DND-41 (cell line): ENCODE measurements around the gene SLC2A11.

Experiments
- ATAC-seq: fragments of 200-7000 bp; cut with Tn5 transposase; 3 replicates; pipeline ENCODE4 v1.9.1; 2021; ENCODE audit warnings: low read depth; ENCODE audit not compliant: insufficient read depth
- DNase-seq: peaks from one replicate; pipeline ENCODE4 v3.0.0-alpha.2; 2020
- H2AFZ ChIP-seq: 2 replicates; pipeline ENCODE4 v1.6.0; 2012; ENCODE audit warnings: low read depth, low read length
- H3K27ac ChIP-seq: 2 replicates; pipeline ENCODE4 v1.5.1; 2012; ENCODE audit warnings: low read length, inconsistent platforms
- H3K27me3 ChIP-seq: fragments of 200-600 bp; sonication (generic); 2 replicates; pipeline ENCODE4 v1.6.0; 2012; ENCODE audit warnings: low read length, mild to moderate bottlenecking, inconsistent platforms; ENCODE audit not compliant: insufficient read depth, poor library complexity
- H3K36me3 ChIP-seq: 2 replicates; pipeline ENCODE4 v1.5.1; 2012; ENCODE audit warnings: low read length, inconsistent platforms; ENCODE audit not compliant: insufficient read depth
- H3K4me1 ChIP-seq: 2 replicates; pipeline ENCODE4 v1.5.1; 2012; ENCODE audit warnings: mild to moderate bottlenecking, low read length; ENCODE audit not compliant: insufficient read depth
- H3K4me2 ChIP-seq: 2 replicates; pipeline ENCODE4 v1.6.0; 2012; ENCODE audit warnings: mild to moderate bottlenecking, moderate library complexity, low read length, inconsistent platforms; ENCODE audit not compliant: insufficient read depth
- H3K4me3 ChIP-seq, 2 experiments: fragments of 200-600 bp in 1 of 2; shearing (Covaris generic) in 1 of 2; 2 replicates each; pipeline ENCODE4 v1.5.1; 2012 to 2016; ENCODE audit warnings: inconsistent platforms in 2 of 2, low read length in 2 of 2, mild to moderate bottlenecking in 2 of 2, low read depth in 1 of 2, moderate library complexity in 1 of 2
- H3K79me2 ChIP-seq: 2 replicates; pipeline ENCODE4 v1.6.0; 2012; ENCODE audit warnings: low read length, inconsistent platforms; ENCODE audit not compliant: insufficient read depth
- H3K9ac ChIP-seq: 2 replicates; pipeline ENCODE4 v1.6.0; 2012; ENCODE audit warnings: low read depth, mild to moderate bottlenecking, inconsistent platforms, low read length, moderate library complexity
- H3K9me3 ChIP-seq: 2 replicates; pipeline ENCODE4 v1.5.1; 2012; ENCODE audit warnings: low read length, moderate library complexity, mild to moderate bottlenecking, inconsistent platforms; ENCODE audit not compliant: insufficient read depth, severe bottlenecking
- H4K20me1 ChIP-seq: 2 replicates; pipeline ENCODE4 v1.6.0; 2012; ENCODE audit warnings: low read length; ENCODE audit not compliant: insufficient read depth
- EZH2 ChIP-seq: IDR thresholded peaks from 3 replicates; pipeline ENCODE4 v1.6.1; 2012; ENCODE audit warnings: borderline replicate concordance, low read depth, mild to moderate bottlenecking, moderate library complexity, low read length, inconsistent platforms; ENCODE audit not compliant: severe bottlenecking
- TF ChIP-seq, protein P1 (sequence below): IDR thresholded peaks from 2 replicates; pipeline ENCODE4 v1.5.1; 2012; ENCODE audit warnings: borderline replicate concordance, low read length, moderate library complexity, mild to moderate bottlenecking; ENCODE audit not compliant: poor library complexity, severe bottlenecking; ENCODE audit errors: extremely low read depth

Gene SLC2A11, protein sequence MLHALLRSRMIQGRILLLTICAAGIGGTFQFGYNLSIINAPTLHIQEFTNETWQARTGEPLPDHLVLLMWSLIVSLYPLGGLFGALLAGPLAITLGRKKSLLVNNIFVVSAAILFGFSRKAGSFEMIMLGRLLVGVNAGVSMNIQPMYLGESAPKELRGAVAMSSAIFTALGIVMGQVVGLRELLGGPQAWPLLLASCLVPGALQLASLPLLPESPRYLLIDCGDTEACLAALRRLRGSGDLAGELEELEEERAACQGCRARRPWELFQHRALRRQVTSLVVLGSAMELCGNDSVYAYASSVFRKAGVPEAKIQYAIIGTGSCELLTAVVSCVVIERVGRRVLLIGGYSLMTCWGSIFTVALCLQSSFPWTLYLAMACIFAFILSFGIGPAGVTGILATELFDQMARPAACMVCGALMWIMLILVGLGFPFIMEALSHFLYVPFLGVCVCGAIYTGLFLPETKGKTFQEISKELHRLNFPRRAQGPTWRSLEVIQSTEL

DNA sequence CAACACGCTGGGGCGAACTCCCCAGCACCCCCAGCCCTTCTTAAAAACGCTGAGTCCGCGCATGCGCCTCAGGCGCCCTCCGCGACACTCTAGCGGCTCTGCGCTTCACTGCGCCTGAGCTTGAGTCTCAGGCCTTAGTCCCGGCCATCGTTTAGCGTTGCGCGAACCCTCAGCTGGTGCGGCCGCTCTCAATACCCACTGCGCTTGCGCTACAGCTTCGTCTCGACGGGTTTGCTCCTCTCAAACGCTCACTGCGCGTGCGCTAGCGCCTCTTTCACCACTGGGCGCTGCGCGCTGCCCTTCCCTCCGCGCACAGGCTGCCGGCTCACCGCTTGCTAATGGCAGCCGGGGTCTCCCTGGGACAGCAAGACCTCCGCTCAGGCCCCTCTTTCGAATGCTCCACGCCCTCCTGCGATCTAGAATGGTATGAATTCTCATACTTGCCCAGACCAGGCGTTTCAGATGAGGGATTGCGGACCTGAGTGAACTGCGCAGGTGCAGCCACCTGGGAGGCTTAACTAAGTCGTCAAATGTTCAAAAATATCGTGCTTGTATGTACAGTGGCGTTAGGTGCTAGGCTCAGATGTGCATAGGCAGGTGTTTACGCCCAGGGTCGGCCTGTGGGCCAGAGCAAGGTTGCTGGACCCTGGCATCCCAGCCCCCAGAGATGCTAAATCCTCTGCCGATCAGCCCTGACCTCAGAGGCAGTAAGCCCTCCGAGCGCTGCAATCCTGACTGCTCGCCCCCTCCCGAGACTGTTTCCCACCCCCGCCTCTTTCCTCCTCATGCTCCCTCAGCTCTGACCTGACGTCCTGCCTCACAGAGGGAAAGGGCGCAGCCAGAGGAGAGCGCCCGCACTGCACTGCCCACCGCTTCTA, at the start of gene SLC2A11:
SLC2A11 (plus strand) TSS at position 270 of the 878 bp plus-strand sequence; CDS start at position 395, 125 bp downstream.
- ATAC-seq, result peak; percentile 94
- H3K27ac ChIP-seq, result peak within 1 kb of the TSS; percentile 80
- H4K20me1 ChIP-seq, result no peaks in the 10 kb centered on the region
- no peak for TF ChIP-seq EZH2
- TF ChIP-seq, protein P1, sequence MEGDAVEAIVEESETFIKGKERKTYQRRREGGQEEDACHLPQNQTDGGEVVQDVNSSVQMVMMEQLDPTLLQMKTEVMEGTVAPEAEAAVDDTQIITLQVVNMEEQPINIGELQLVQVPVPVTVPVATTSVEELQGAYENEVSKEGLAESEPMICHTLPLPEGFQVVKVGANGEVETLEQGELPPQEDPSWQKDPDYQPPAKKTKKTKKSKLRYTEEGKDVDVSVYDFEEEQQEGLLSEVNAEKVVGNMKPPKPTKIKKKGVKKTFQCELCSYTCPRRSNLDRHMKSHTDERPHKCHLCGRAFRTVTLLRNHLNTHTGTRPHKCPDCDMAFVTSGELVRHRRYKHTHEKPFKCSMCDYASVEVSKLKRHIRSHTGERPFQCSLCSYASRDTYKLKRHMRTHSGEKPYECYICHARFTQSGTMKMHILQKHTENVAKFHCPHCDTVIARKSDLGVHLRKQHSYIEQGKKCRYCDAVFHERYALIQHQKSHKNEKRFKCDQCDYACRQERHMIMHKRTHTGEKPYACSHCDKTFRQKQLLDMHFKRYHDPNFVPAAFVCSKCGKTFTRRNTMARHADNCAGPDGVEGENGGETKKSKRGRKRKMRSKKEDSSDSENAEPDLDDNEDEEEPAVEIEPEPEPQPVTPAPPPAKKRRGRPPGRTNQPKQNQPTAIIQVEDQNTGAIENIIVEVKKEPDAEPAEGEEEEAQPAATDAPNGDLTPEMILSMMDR, result peak; percentile 41
- H3K4me2 ChIP-seq, result peak within 1 kb of the TSS; percentile 91
- peak within 1 kb of the TSS; percentile 66 to 79 for H3K4me3 ChIP-seq
- peaks cover 24% of the 10 kb centered on the region for H3K4me1 ChIP-seq
- no peaks in the 10 kb centered on the region for H3K36me3 ChIP-seq
- H3K79me2 ChIP-seq, result no peaks in the 10 kb centered on the region
- H2AFZ ChIP-seq, result peak within 1 kb of the TSS; percentile 98
- H3K9me3 ChIP-seq, result no peaks in the 10 kb centered on the region
- H3K27me3 ChIP-seq, result no peaks in the 10 kb centered on the region
- DNase-seq, result peak; percentile 95
- H3K9ac ChIP-seq, result peak within 1 kb of the TSS; percentile 79

DNA sequence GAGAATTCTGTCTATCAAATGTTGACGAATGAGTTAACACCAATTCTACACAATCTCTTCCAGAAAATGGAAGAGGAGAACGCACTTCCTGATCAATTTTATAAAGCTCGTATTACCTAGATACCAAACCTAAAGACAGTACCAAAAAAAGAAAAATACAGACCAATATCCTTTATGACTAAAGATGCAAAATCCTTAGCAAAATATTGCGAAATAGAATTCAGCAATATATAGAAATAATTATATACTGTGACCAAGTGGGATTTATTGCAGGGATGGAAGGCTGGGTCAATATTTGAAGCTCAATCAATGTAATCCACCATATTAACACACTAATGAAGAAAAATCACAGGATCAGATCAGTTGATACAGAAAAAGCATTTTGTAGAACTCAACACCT, 45.3 kb upstream of the SLC2A11 start:
- no peak overlapping the region for H3K4me3 ChIP-seq
- H3K4me2 ChIP-seq, result no peak overlapping the region
- H2AFZ ChIP-seq, result no peak overlapping the region
- H3K27me3 ChIP-seq, result no peaks in the 10 kb centered on the region
- DNase-seq (no peak), ATAC-seq (no peak)
- no peak overlapping the region for H3K27ac ChIP-seq
- TF ChIP-seq EZH2, result no peak
- TF ChIP-seq, protein P1, result no peak
- H3K36me3 ChIP-seq, result peaks cover 64% of the 10 kb centered on the region
- H3K9ac ChIP-seq, result no peak overlapping the region
- H3K4me1 ChIP-seq, result no peaks in the 10 kb centered on the region
- no peaks in the 10 kb centered on the region for H3K9me3 ChIP-seq
- no peaks in the 10 kb centered on the region for H4K20me1 ChIP-seq
- no peaks in the 10 kb centered on the region for H3K79me2 ChIP-seq

DNA sequence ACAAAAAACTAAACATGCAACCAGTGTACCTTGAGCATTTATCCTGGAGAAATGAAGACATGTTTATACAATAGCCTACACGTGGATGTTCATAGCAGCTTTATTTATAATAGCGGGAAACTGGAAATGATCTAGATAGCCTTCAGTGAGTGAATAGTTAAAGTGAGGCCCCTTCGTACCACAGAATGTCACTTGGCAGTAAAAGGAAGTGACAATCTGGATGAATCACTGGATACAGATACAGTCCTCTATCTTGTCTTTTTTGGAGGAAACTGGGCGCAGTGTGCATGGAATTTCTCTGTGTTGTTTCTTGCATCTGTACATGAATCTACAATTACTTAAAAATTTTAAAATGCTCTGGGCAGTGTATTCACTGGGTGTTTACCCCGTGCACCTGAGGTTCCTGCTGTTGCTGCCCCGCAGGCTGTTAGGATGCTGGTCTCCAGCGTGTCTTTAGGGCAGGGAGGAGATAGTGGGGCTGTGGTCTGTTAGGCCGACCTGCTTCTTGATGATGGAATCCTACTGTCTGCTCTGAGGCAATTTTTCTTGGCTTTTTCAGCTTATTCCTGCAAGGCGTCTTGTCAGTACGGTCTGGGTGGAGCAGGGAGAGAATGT, 42.0 kb upstream of the SLC2A11 start:
- H3K4me1 ChIP-seq, result no peaks in the 10 kb centered on the region; the same call in 1 of the 2 replicates
- TF ChIP-seq EZH2, result no peak
- TF ChIP-seq, protein P1, result no peak
- peaks cover 82% of the 10 kb centered on the region for H3K36me3 ChIP-seq
- no peaks in the 10 kb centered on the region for H3K79me2 ChIP-seq
- no peaks in the 10 kb centered on the region for H3K27me3 ChIP-seq
- DNase-seq (no peak), ATAC-seq (no peak)
- H3K27ac ChIP-seq, result no peak overlapping the region
- no peak overlapping the region for H3K9ac ChIP-seq
- peaks cover 2% of the 10 kb centered on the region; the same call in 1 of the 2 replicates for H4K20me1 ChIP-seq
- H3K9me3 ChIP-seq, result no peaks in the 10 kb centered on the region
- H3K4me3 ChIP-seq, result no peak overlapping the region
- no peak overlapping the region for H3K4me2 ChIP-seq
- no peak overlapping the region for H2AFZ ChIP-seq
